ENCODE measurements around the gene PRUNE1. TPM values are rescaled to one million over a fixed set of nuclear protein-coding genes. Genes with fewer than 3 reads are reported as not detected.

Gene PRUNE1
- total RNA-seq, 4 donors from 2014 or later, result 12.9 to 30.7 (median 22.9) TPM

- H3K4me3 ChIP-seq (ENCODE audit: low read depth, poor library complexity, severe bottlenecking), result peak within 1 kb of the TSS; percentile 53
- TF ChIP-seq POLR2A (IDR thresholded peaks at IDR 0.05) (no peak), CTCF (IDR thresholded peaks at IDR 0.05) (no peak)
- DNase-seq (ENCODE audit: low spot score in 2 of 2), result peak; percentile 78 to 92
- 0 to 1% methylated on average over 18 of the region's 18 CpGs for WGBS, 2 donors
- intact Hi-C loops (cut with DNase I; ENCODE audit: low total_unique reads), result no loop called here
Observed at GRCh38 chr1:151006327-151007052, 1.8 kb upstream of the PRUNE1 start, which contains the start of gene MINDY1. MINDY1 (minus strand) TSS chr1:151006902; CDS start chr1:151002617, 4,285 bp downstream.

- WGBS, 2 donors, result 9 to 10% methylated on average over 4 of the region's 4 CpGs
- intact Hi-C loops (cut with DNase I; ENCODE audit: low total_unique reads), result no loop called here
- TF ChIP-seq POLR2A (IDR thresholded peaks at IDR 0.05), result no peak
- no peak for TF ChIP-seq CTCF (IDR thresholded peaks at IDR 0.05)
- H3K4me3 ChIP-seq (ENCODE audit: low read depth, poor library complexity, severe bottlenecking), result no peak overlapping the region
- no peak for DNase-seq (ENCODE audit: low spot score in 2 of 2)
Observed at GRCh38 chr1:151007853-151008243, 401 bp upstream of the PRUNE1 start.

GRCh38 chr1:151009206-151009587 lies 948 bp downstream of the PRUNE1 start:
- intact Hi-C loops (cut with DNase I; ENCODE audit: low total_unique reads), result no loop called here
- 50 to 51% methylated on average over 3 of the region's 3 CpGs for WGBS, 2 donors
- TF ChIP-seq POLR2A (IDR thresholded peaks at IDR 0.05), result no peak
- TF ChIP-seq CTCF (IDR thresholded peaks at IDR 0.05), result no peak
- DNase-seq (ENCODE audit: low spot score in 2 of 2), result no peak
- H3K4me3 ChIP-seq (ENCODE audit: low read depth, poor library complexity, severe bottlenecking), result peak overlapping the region; percentile 83

- no peak for DNase-seq (ENCODE audit: low spot score in 2 of 2)
- TF ChIP-seq CTCF (IDR thresholded peaks at IDR 0.05), result no peak
- TF ChIP-seq POLR2A (IDR thresholded peaks at IDR 0.05), result no peak
- H3K4me3 ChIP-seq (ENCODE audit: low read depth, poor library complexity, severe bottlenecking), result no peak overlapping the region
- 97 to 99% methylated on average over 8 of the region's 8 CpGs for WGBS, 2 donors
- intact Hi-C loops (cut with DNase I; ENCODE audit: low total_unique reads), result no loop called here
Observed at GRCh38 chr1:151009674-151010345, 1.6 kb downstream of the PRUNE1 start.

- H3K4me3 ChIP-seq (ENCODE audit: low read depth, poor library complexity, severe bottlenecking), result no peak overlapping the region
- intact Hi-C loops (cut with DNase I; ENCODE audit: low total_unique reads), result no loop called here
- 84 to 91% methylated on average over 3 of the region's 3 CpGs for WGBS, 2 donors
- TF ChIP-seq POLR2A (IDR thresholded peaks at IDR 0.05) (no peak), CTCF (IDR thresholded peaks at IDR 0.05) (no peak)
- DNase-seq (ENCODE audit: low spot score in 2 of 2), result no peak
Observed at GRCh38 chr1:151010346-151010726, 2.1 kb downstream of the PRUNE1 start.
